HFFc6 (cell line): ENCODE data around the gene DNAH14. TPM values are rescaled to one million over a fixed set of nuclear protein-coding genes. Genes with fewer than 3 reads are reported as not detected.
"Not testable (repeated sequence)": the region's sequence is repeated elsewhere in the genome, so short reads cannot be mapped to it uniquely, and the experiment has no call there.

Source experiments
- DNase-seq: peaks from one replicate; pipeline ENCODE4 v3.0.0-alpha.2; 2018
- H3K27ac Mint-ChIP-seq: 2 replicates; pipeline ENCODE4 v1.8.0; 2020; ENCODE audit warnings: mild to moderate bottlenecking, mixed read lengths
- H3K27me3 Mint-ChIP-seq: 2 replicates; pipeline ENCODE4 v1.8.0; 2021; ENCODE audit warnings: mild to moderate bottlenecking, moderate library complexity, mixed read lengths; ENCODE audit not compliant: insufficient read depth
- H3K36me3 Mint-ChIP-seq: 2 replicates; pipeline ENCODE4 v1.8.0; 2021; ENCODE audit warnings: low read depth, mixed read lengths
- H3K4me1 Mint-ChIP-seq: 2 replicates; pipeline ENCODE4 v1.8.0; 2020; ENCODE audit warnings: low read depth, mixed read lengths
- H3K4me3 Mint-ChIP-seq: 2 replicates; pipeline ENCODE4 v1.8.0; 2020; ENCODE audit warnings: mild to moderate bottlenecking, moderate library complexity, mixed read lengths
- H3K9me3 Mint-ChIP-seq: 2 replicates; pipeline ENCODE4 v1.8.0; 2020; ENCODE audit warnings: mild to moderate bottlenecking, mixed read lengths
- CTCF ChIP-seq: fragments of 200-600 bp; sonication (generic); IDR thresholded peaks from 2 replicates; pipeline ENCODE4 v1.5.0; 2021; ENCODE audit warnings: antibody characterized with exemption, mild to moderate bottlenecking
- total RNA-seq, 6 experiments: library from RNA; stranded (reverse); fragmentation: NEBNext Ultra II Directional; extraction: Animal tissue kit (Norgen Biotek cat#: 25700); gene quantifications; 2 replicates in 1 of 6; 3 replicates in 5 of 6; pipeline ENCODE4 v1.2.3, GENCODE V29; 2021

Gene DNAH14
- total RNA-seq, 6 experiments from 2014 or later = 6.0 to 8.4 (median 6.9) TPM

DNA sequence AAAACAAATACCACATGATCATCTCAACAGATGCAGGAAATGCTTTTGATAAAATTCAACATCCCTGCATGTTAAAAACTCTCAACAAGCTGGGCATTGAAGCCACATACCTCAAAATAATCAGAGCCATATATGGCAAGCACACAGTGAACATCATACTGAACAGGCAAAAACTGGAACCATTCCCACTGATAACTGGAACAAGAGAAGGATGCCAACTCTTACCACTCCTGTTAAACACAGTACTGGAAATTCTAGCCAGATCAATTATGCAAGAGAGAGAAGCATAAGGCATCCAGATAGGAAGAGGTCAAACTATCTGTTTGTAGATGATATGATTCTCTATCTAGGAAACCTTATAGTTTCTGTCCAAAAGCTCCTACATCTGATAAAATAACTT is 91.6 kb downstream of the DNAH14 start:
- no peak for TF ChIP-seq CTCF
- no peak for DNase-seq
- Mint-ChIP-seq H3K4me3 (no peak overlapping the region), H3K27ac (no peak overlapping the region), H3K36me3 (peaks cover 9% of the 10 kb centered on the region; the same call in 1 of the 2 replicates), H3K9me3 (peaks cover 30% of the 10 kb centered on the region), H3K4me1 (no peaks in the 10 kb centered on the region), H3K27me3 (no peaks in the 10 kb centered on the region)

GRCh38 chr1:225026701-225027100 is 97.2 kb downstream of the DNAH14 start:
- no peak for DNase-seq
- H3K27me3 Mint-ChIP-seq = no peaks in the 10 kb centered on the region
- no peak overlapping the region for H3K27ac Mint-ChIP-seq
- no peak overlapping the region for H3K4me3 Mint-ChIP-seq
- H3K36me3 Mint-ChIP-seq = 0 out of 2 replicates have a peak, but pooled peaks cover 4% of the 10 kb centered on the region
- no peaks in the 10 kb centered on the region for H3K4me1 Mint-ChIP-seq
- no peak for TF ChIP-seq CTCF
- H3K9me3 Mint-ChIP-seq = peaks cover 4% of the 10 kb centered on the region

DNA sequence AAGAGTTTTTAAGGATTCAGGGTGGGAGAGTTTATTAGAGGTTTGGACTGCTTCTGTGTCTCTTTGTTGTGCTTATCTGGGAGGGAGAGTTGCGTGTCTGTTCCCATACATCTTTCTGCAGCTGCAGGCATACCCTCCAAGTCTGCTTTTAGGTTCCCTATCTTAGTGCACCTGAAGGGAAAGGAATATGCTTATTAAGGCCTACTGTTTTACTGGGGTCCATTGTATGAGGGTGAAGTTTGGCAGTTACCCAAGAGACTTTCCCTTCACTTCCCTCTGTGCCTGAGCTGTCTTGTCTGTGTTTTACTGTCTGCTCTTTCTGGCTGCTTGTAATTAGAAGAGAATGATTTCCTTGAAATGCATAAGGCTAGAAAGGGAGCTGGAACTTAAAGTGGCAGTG is 107.0 kb downstream of the DNAH14 start:
- not testable (repeated sequence) for H3K4me3 Mint-ChIP-seq, H3K27me3 Mint-ChIP-seq, H3K9me3 Mint-ChIP-seq, H3K27ac Mint-ChIP-seq, H3K36me3 Mint-ChIP-seq, DNase-seq, H3K4me1 Mint-ChIP-seq

DNA sequence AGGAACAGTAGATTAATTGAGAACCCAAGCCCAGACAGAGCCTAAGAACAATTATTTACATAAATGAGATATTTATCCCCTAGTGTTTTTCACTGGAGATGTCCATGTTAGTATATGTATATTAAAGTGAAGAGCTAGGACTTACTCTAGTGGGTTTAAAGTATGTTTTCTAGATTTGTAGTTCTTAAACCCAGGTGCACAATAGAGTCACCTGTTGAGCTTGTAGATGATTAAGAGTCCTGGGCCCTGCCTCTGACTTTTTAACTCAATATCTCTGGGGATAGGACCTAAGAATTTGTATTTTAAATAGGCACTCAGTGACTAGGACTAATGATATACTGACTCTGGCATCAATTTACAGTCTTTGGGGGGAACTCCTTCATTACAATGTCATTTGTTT is 112.8 kb downstream of the DNAH14 start:
- Mint-ChIP-seq H3K4me3 (no peak overlapping the region), H3K27ac (no peak overlapping the region), H3K27me3 (no peaks in the 10 kb centered on the region), H3K36me3 (no peaks in the 10 kb centered on the region), H3K4me1 (no peaks in the 10 kb centered on the region), H3K9me3 (no peaks in the 10 kb centered on the region)
- TF ChIP-seq CTCF = no peak
- no peak for DNase-seq

DNA sequence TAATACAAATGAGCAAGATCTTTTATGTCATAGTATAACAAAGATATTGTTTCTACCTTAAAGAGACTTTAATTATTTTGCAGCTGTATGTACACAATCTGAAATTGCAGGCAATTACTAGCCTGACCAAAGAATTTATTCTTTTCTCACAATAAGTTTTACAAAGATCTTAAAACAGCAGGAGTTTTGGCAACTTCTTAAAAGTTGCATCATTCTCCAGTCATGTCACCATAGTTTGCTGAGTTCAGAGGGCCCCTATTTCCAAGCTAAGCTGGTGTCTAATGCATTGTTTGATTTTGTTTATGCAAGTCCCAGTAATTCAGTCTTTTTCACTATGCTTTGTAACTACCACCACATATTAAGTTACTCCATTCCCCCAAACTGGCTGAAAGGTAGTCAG is 114.8 kb downstream of the DNAH14 start:
- no peak for TF ChIP-seq CTCF
- no peak overlapping the region for H3K27ac Mint-ChIP-seq
- no peaks in the 10 kb centered on the region for H3K9me3 Mint-ChIP-seq
- H3K4me1 Mint-ChIP-seq = no peaks in the 10 kb centered on the region
- DNase-seq = no peak
- H3K4me3 Mint-ChIP-seq = no peak overlapping the region
- no peaks in the 10 kb centered on the region for H3K36me3 Mint-ChIP-seq
- no peaks in the 10 kb centered on the region; the same call in 1 of the 2 replicates for H3K27me3 Mint-ChIP-seq

DNA sequence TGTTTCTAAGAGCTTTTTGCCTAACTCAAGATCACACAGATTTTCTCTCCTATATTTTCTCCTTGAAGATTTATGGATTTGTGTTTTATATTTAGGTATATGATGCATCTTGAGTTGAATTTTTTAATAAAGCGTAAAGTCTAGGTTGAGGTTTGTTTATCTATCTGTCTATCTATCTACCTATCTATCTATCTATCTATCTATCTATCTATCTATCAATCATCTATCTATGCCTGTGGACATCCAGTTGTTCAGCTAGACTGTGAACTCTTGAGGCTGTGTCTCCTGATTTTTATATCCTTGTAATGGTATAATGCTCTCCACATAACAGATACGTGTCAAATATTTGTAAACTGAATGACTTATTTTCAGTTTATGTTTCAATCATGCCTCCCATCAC is 120.1 kb downstream of the DNAH14 start:
- no peaks in the 10 kb centered on the region for H3K36me3 Mint-ChIP-seq
- no peak for TF ChIP-seq CTCF
- H3K27ac Mint-ChIP-seq = no peak overlapping the region
- H3K4me3 Mint-ChIP-seq = no peak overlapping the region
- H3K27me3 Mint-ChIP-seq = no peaks in the 10 kb centered on the region; the same call in 1 of the 2 replicates
- DNase-seq = no peak
- no peaks in the 10 kb centered on the region for H3K9me3 Mint-ChIP-seq
- H3K4me1 Mint-ChIP-seq = no peaks in the 10 kb centered on the region
